Activated naive CD4-positive, alpha-beta T cell treated with anti-CD3 and anti-CD28 coated beads, Interleukin-2, amount 10 ng/mL, durations not matched to agents 7 days and 5 days (primary cell): ENCODE results near the gene RFT1.

ENCODE experiments used
- CTCF ChIA-PET: fragments of 350-600 bp; sonication (Branson Sonifier 250); formaldehyde crosslinking; loops from one replicate; lab custom pipeline; 2021; ENCODE audit warnings: antibody characterized with exemption; lab: Charles Lee
- DNase-seq: peaks from one replicate; pipeline ENCODE4 v3.0.0-alpha.2; 2020
- H3K27ac Mint-ChIP-seq: one replicate; pipeline ENCODE4 v1.8.0; 2021; ENCODE audit warnings: mild to moderate bottlenecking, moderate library complexity, mixed read lengths
- H3K27me3 Mint-ChIP-seq: one replicate; pipeline ENCODE4 v1.8.0; 2021; ENCODE audit warnings: mild to moderate bottlenecking, mixed read lengths
- H3K36me3 Mint-ChIP-seq: one replicate; pipeline ENCODE4 v1.8.0; 2021; ENCODE audit warnings: mixed read lengths
- H3K4me1 Mint-ChIP-seq: one replicate; pipeline ENCODE4 v1.8.0; 2021; ENCODE audit warnings: mixed read lengths
- H3K4me3 Mint-ChIP-seq: one replicate; pipeline ENCODE4 v1.8.0; 2021; ENCODE audit warnings: mild to moderate bottlenecking, moderate library complexity, mixed read lengths
- H3K9me3 Mint-ChIP-seq: one replicate; pipeline ENCODE4 v1.8.0; 2021; ENCODE audit warnings: mixed read lengths

RFT1 gene

GRCh38 chr3:53168175-53168923 lies 38.1 kb upstream of the RFT1 start:
- H3K27me3 Mint-ChIP-seq: no peaks in the 10 kb centered on the region
- no peak overlapping the region for H3K4me3 Mint-ChIP-seq
- H3K27ac Mint-ChIP-seq: no peak overlapping the region
- peaks cover 30% of the 10 kb centered on the region for H3K4me1 Mint-ChIP-seq
- DNase-seq: no peak
- CTCF ChIA-PET: interaction anchor here (1.8 kb wide), 1 partner anchor 34 kb away, joined by 4 read pairs; no protein-coding TSS in a partner anchor
- H3K36me3 Mint-ChIP-seq: no peaks in the 10 kb centered on the region
- H3K9me3 Mint-ChIP-seq: no peaks in the 10 kb centered on the region

DNA sequence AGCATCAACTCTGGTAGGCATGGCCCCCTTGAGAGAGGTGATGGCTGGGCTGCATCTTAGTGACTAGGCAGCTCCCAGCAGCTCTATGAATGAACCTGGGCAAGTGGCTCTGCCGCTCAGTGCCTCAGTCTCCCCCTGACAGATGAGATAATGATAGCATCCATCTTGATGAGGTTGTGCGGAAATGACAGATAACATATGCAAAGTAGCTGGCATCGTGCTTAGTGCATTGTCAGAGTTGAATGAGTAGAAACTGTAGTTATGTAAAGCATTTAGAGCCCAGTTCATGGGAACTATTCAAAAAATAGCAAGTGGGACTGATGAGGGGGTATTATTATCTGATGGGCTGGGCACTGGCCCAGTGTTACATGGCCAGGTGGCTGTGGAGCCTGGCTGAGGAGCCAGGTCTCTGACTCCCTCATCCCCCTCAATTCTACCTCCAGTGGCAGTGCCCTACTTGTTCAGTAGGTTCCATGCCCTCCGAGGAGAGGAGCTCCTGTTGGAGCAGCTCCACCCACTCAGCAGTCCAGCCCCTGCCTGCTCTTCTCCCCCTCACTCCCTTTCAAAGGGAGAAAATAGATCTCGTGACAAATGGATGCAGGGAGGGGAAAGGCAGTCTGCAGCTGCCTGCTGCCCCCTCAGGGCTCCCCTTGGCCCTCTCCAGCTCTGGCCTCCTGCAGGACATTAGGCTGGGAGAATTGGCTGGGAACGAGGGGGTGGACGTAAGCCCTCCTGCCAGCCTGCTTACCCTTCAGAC lies 37.4 kb upstream of the RFT1 start:
- H3K4me1 Mint-ChIP-seq: peaks cover 38% of the 10 kb centered on the region
- no peak overlapping the region for H3K4me3 Mint-ChIP-seq
- H3K36me3 Mint-ChIP-seq: no peaks in the 10 kb centered on the region
- H3K27ac Mint-ChIP-seq: no peak overlapping the region
- CTCF ChIA-PET: interaction anchor here (1.8 kb wide), 1 partner anchor 33 kb away, joined by 4 read pairs; no protein-coding TSS in a partner anchor
- no peaks in the 10 kb centered on the region for H3K9me3 Mint-ChIP-seq
- no peak for DNase-seq
- no peaks in the 10 kb centered on the region for H3K27me3 Mint-ChIP-seq

DNA sequence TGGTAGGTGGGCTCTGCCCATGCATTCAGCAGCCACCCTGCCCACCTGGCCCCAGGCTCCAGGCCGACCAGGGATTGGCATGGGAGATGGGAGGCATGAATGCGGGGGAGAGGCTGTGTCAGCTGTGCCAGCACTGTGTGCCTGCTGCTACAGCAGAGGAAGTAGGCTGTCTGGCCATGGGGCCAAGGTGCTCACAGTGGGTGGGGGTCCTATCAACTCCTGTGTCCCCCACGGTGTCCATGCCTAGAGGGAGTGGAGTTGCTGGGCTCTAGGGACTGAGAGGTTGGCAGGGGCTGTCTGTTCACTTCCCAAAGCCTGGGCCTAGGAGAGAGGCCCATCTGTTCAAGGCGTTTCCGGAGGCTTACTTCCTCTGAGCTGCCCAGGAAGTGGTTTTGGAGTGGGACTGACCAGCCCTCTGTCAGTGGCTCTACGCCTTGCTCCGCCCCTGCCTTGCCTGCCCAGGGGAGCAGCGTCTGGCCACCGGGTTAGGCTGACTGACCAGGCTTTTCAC lies 36.6 kb upstream of the RFT1 start:
- Mint-ChIP-seq H3K27me3 (no peaks in the 10 kb centered on the region), H3K4me1 (peaks cover 42% of the 10 kb centered on the region), H3K4me3 (no peak overlapping the region), H3K27ac (no peak overlapping the region), H3K9me3 (no peaks in the 10 kb centered on the region), H3K36me3 (no peaks in the 10 kb centered on the region)
- DNase-seq: no peak
- CTCF ChIA-PET: no interaction called here

DNA sequence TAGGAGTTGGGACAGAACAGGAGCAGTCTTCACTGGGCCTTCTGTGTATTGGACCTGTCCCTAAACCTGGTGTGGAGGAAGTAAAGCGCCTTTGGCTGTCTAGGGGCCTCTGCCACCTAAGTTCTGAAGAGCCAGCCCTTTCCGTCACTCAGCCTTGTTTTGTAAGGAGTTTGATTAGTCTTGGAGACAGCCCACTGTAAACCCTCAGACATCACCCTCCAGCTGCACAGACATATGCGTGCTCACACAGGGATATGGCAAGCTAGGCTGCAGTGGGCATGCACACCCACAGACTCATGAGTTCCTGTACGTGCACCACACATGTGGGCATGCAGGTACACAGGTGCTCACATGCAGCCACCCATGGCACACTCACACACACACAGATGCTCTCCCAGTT lies 36.0 kb upstream of the RFT1 start:
- H3K9me3 Mint-ChIP-seq: no peaks in the 10 kb centered on the region
- no peak overlapping the region for H3K4me3 Mint-ChIP-seq
- no peaks in the 10 kb centered on the region for H3K36me3 Mint-ChIP-seq
- peaks cover 38% of the 10 kb centered on the region for H3K4me1 Mint-ChIP-seq
- CTCF ChIA-PET: no interaction called here
- H3K27me3 Mint-ChIP-seq: no peaks in the 10 kb centered on the region
- DNase-seq: no peak
- H3K27ac Mint-ChIP-seq: no peak overlapping the region

- CTCF ChIA-PET: interaction anchor here (0.9 to 1.2 kb wide), 3 partner anchors 32 to 55 kb away, joined by 3 read pairs; no protein-coding TSS in a partner anchor
- no peak for DNase-seq
- Mint-ChIP-seq H3K4me1 (peaks cover 33% of the 10 kb centered on the region), H3K36me3 (no peaks in the 10 kb centered on the region), H3K9me3 (no peaks in the 10 kb centered on the region), H3K4me3 (no peak overlapping the region), H3K27ac (no peak overlapping the region), H3K27me3 (peaks cover 7% of the 10 kb centered on the region)
Observed at GRCh38 chr3:53164911-53165310, 34.7 kb upstream of the RFT1 start.

GRCh38 chr3:53163444-53164387 lies 33.5 kb upstream of the RFT1 start:
- CTCF ChIA-PET: interaction anchor here (0.7 to 2.2 kb wide), 4 partner anchors 29 to 66 kb away, joined by 3 to 6 read pairs (median 4); no protein-coding TSS in a partner anchor
- no peak for DNase-seq
- no peaks in the 10 kb centered on the region for H3K9me3 Mint-ChIP-seq
- no peaks in the 10 kb centered on the region for H3K36me3 Mint-ChIP-seq
- H3K27me3 Mint-ChIP-seq: peaks cover 19% of the 10 kb centered on the region
- peaks cover 21% of the 10 kb centered on the region for H3K4me1 Mint-ChIP-seq
- peak overlapping the region; percentile 80 for H3K4me3 Mint-ChIP-seq
- H3K27ac Mint-ChIP-seq: no peak overlapping the region

- Mint-ChIP-seq H3K9me3 (no peaks in the 10 kb centered on the region), H3K4me3 (peak overlapping the region; percentile 80), H3K4me1 (peaks cover 17% of the 10 kb centered on the region), H3K27me3 (peaks cover 28% of the 10 kb centered on the region), H3K36me3 (no peaks in the 10 kb centered on the region), H3K27ac (peak overlapping the region; percentile 40)
- CTCF ChIA-PET: interaction anchor here (0.7 to 2.2 kb wide), 3 partner anchors 29 to 34 kb away, joined by 3 to 6 read pairs (median 4); no protein-coding TSS in a partner anchor
- peak; percentile 61 for DNase-seq
Observed at GRCh38 chr3:53162672-53163443, 32.6 kb upstream of the RFT1 start.

GRCh38 chr3:53161820-53162671 lies 31.8 kb upstream of the RFT1 start:
- peaks cover 17% of the 10 kb centered on the region for H3K4me1 Mint-ChIP-seq
- H3K4me3 Mint-ChIP-seq: peak overlapping the region; percentile 80
- H3K9me3 Mint-ChIP-seq: no peaks in the 10 kb centered on the region

DNA sequence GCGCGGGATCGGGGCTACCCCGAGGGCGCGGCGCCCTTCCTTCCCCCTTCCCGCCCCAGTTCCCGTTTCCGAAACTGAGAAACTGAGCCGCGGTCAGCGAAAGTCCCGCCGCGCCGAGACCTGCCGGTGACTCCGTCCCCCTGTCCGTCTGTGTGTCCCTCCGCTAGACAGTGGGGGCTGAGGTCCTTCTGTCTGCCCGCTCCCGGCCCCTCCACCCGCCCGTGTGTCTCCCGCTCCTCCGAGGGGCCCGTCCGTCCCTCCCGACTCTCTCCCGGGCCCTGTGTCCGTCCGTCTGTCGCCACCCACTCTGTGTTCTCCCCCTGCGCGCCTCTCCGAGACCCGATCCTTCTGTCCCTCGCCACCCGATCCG lies 31.2 kb upstream of the RFT1 start:
- Mint-ChIP-seq H3K36me3 (no peaks in the 10 kb centered on the region), H3K9me3 (no peaks in the 10 kb centered on the region), H3K27ac (peak overlapping the region; percentile 73), H3K4me3 (peak overlapping the region; percentile 80), H3K4me1 (peaks cover 17% of the 10 kb centered on the region), H3K27me3 (peaks cover 42% of the 10 kb centered on the region)
- CTCF ChIA-PET: interaction anchor here (1.3 to 1.4 kb wide), 3 partner anchors 27 to 35 kb away, joined by 4 to 9 read pairs (median 4); no protein-coding TSS in a partner anchor
- DNase-seq: no peak

More at GRCh38 chr3:53161820-53162671, 31.8 kb upstream of the RFT1 start:
- H3K36me3 Mint-ChIP-seq: no peaks in the 10 kb centered on the region
- CTCF ChIA-PET: interaction anchor here (2.2 kb wide), 1 partner anchor 28 kb away, joined by 6 read pairs; no protein-coding TSS in a partner anchor
- DNase-seq: peak; percentile 65
- peaks cover 36% of the 10 kb centered on the region for H3K27me3 Mint-ChIP-seq
- H3K27ac Mint-ChIP-seq: peak overlapping the region; percentile 73

- peak within 1 kb of the TSS; percentile 80 for H3K4me3 Mint-ChIP-seq
- H3K9me3 Mint-ChIP-seq: no peaks in the 10 kb centered on the region
- H3K27me3 Mint-ChIP-seq: peaks cover 48% of the 10 kb centered on the region
- no peaks in the 10 kb centered on the region for H3K36me3 Mint-ChIP-seq
- CTCF ChIA-PET: interaction anchor here (0.7 to 1.8 kb wide), 5 partner anchors 11 to 36 kb away, joined by 3 to 9 read pairs (median 4); no protein-coding TSS in a partner anchor
- H3K27ac Mint-ChIP-seq: peak within 1 kb of the TSS; percentile 73
- peaks cover 17% of the 10 kb centered on the region for H3K4me1 Mint-ChIP-seq
- DNase-seq: peak; percentile 86
Observed at GRCh38 chr3:53160660-53161449, 30.6 kb upstream of the RFT1 start, which contains the start of gene PRKCD. PRKCD (plus strand) TSS chr3:53161209; CDS start chr3:53178423, 17,214 bp downstream.

DNA sequence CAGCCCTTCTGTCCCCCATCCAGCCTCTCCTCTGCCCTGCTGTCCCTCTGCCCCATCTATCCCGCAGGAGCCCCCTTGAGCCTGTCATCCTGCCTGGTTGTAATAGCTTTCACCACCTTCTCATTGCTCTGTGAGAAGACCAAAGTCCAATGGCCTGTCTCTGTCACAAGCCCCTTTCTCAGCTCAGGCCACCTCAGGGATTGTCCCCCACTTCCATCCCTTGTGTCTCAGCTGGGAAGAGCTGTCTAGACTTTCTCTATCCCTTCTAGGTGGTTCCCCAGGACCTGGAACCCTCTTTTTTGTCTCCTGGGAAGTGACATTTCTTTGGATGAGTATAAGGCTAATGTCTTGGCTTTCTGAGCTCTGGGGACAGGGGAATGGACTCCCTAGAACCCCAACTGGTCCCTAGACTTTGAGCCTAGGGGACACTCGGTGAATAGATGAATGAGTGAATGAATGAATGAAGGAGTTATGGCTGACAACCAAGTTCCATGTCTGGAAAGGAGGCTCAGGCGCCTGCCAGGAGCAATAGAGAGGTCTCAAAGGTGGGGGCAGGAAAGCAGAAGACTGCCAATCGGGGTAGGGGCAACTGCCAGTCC lies 29.9 kb upstream of the RFT1 start:
- no peak for DNase-seq
- H3K27ac Mint-ChIP-seq: peak overlapping the region; percentile 29
- H3K36me3 Mint-ChIP-seq: no peaks in the 10 kb centered on the region
- H3K27me3 Mint-ChIP-seq: peaks cover 55% of the 10 kb centered on the region
- CTCF ChIA-PET: interaction anchor here (0.7 to 1.8 kb wide), 6 partner anchors 10 to 36 kb away, joined by 3 to 9 read pairs (median 4); no protein-coding TSS in a partner anchor
- peaks cover 17% of the 10 kb centered on the region for H3K4me1 Mint-ChIP-seq
- H3K9me3 Mint-ChIP-seq: no peaks in the 10 kb centered on the region
- H3K4me3 Mint-ChIP-seq: peak overlapping the region; percentile 79
